Measurements from ENCODE around the gene C15orf40.

GRCh38 chr15:82995076-82995475 is 16.4 kb downstream of the C15orf40 start:
- TF ChIP-seq CTCF (IDR thresholded peaks at IDR 0.05) (no peak), EP300 (IDR thresholded peaks at IDR 0.05) (no peak), POLR2A (IDR thresholded peaks at IDR 0.05) (no peak)

All from ovary (tissue), 3 donors.